H9 (cell line): Measurements from ENCODE around the gene CCDC81. TPM values are rescaled to one million over a fixed set of nuclear protein-coding genes. Genes with fewer than 3 reads are reported as not detected.

Source experiments
- DNase-seq: peaks from one replicate; pipeline ENCODE4 v3.0.0-alpha.2; 2017
- H2AFZ ChIP-seq: one replicate; pipeline ENCODE4 v1.6.1; 2013; ENCODE audit warnings: mild to moderate bottlenecking, low read length, control low read depth, moderate library complexity
- H2AK5ac ChIP-seq: 2 replicates; pipeline ENCODE4 v1.6.1; 2013; ENCODE audit warnings: low read length, control low read depth, mixed read lengths; ENCODE audit not compliant: insufficient read length
- H2BK120ac ChIP-seq: one replicate; pipeline ENCODE4 v1.6.1; 2013; ENCODE audit warnings: low read depth, mild to moderate bottlenecking, low read length, control low read depth, inconsistent platforms; ENCODE audit not compliant: poor library complexity, severe bottlenecking
- H2BK12ac ChIP-seq: 2 replicates; pipeline ENCODE4 v1.6.1; 2013; ENCODE audit warnings: low read length, control low read depth, mixed read lengths, low read depth; ENCODE audit not compliant: insufficient read length
- H2BK15ac ChIP-seq: 2 replicates; pipeline ENCODE4 v1.6.1; 2013; ENCODE audit warnings: low read depth, low read length, control low read depth
- H2BK20ac ChIP-seq: one replicate; pipeline ENCODE4 v1.6.1; 2013; ENCODE audit warnings: low read depth, mild to moderate bottlenecking, low read length, control low read depth, inconsistent platforms; ENCODE audit not compliant: poor library complexity, severe bottlenecking
- H2BK5ac ChIP-seq: 2 replicates; pipeline ENCODE4 v1.6.1; 2013; ENCODE audit warnings: low read length, control low read depth, mixed read lengths; ENCODE audit not compliant: insufficient read length
- H3K14ac ChIP-seq: 2 replicates; pipeline ENCODE4 v1.6.1; 2013; ENCODE audit warnings: low read length, control low read depth; ENCODE audit not compliant: insufficient read depth
- H3K18ac ChIP-seq: 2 replicates; pipeline ENCODE4 v1.6.1; 2013; ENCODE audit warnings: low read depth, mild to moderate bottlenecking, mixed read lengths, low read length, control low read depth; ENCODE audit not compliant: insufficient read length
- H3K23ac ChIP-seq: 2 replicates; pipeline ENCODE4 v1.6.1; 2013; ENCODE audit warnings: low read length, control low read depth, mixed read lengths, low read depth; ENCODE audit not compliant: insufficient read length
- H3K23me2 ChIP-seq: 2 replicates; pipeline ENCODE4 v1.6.1; 2013; ENCODE audit warnings: low read depth, mild to moderate bottlenecking, mixed read lengths, low read length, control low read depth; ENCODE audit not compliant: insufficient read length, poor library complexity, severe bottlenecking
- H3K27ac ChIP-seq: 2 replicates; pipeline ENCODE4 v1.5.1; 2013; ENCODE audit warnings: low read length, control low read depth, mixed read lengths, low read depth; ENCODE audit not compliant: insufficient read length
- H3K27me3 ChIP-seq: 2 replicates; pipeline ENCODE4 v1.6.1; 2013; ENCODE audit warnings: low read length, control low read depth, inconsistent platforms; ENCODE audit not compliant: insufficient read depth
- H3K4ac ChIP-seq: 2 replicates; pipeline ENCODE4 v1.6.1; 2013; ENCODE audit warnings: low read depth, mild to moderate bottlenecking, control low read depth, inconsistent platforms, low read length, moderate library complexity
- H3K4me1 ChIP-seq: 2 replicates; pipeline ENCODE4 v1.6.1; 2013; ENCODE audit warnings: low read length, control low read depth, inconsistent platforms; ENCODE audit not compliant: insufficient read depth
- H3K4me2 ChIP-seq: 2 replicates; pipeline ENCODE4 v1.6.1; 2013; ENCODE audit warnings: low read length, control low read depth, mixed read lengths; ENCODE audit not compliant: insufficient read length, insufficient read depth
- H3K56ac ChIP-seq: 2 replicates; pipeline ENCODE4 v1.6.1; 2013; ENCODE audit warnings: low read depth, mild to moderate bottlenecking, mixed read lengths, low read length, control low read depth; ENCODE audit not compliant: insufficient read length
- H3K79me1 ChIP-seq: 2 replicates; pipeline ENCODE4 v1.6.1; 2013; ENCODE audit warnings: low read depth, mild to moderate bottlenecking, moderate library complexity, low read length, control low read depth, inconsistent platforms; ENCODE audit not compliant: insufficient read depth, poor library complexity, severe bottlenecking
- H3K79me2 ChIP-seq: 2 replicates; pipeline ENCODE4 v1.6.1; 2013; ENCODE audit warnings: low read length, control low read depth, inconsistent platforms; ENCODE audit not compliant: insufficient read depth
- H3K9ac ChIP-seq: 2 replicates; pipeline ENCODE4 v1.6.1; 2013; ENCODE audit warnings: low read length, control low read depth, mixed read lengths; ENCODE audit not compliant: insufficient read length; ENCODE audit errors: extremely low read depth
- H3K9me3 ChIP-seq: one replicate; pipeline ENCODE4 v1.6.1; 2013; ENCODE audit warnings: low read depth, low read length, inconsistent platforms; ENCODE audit not compliant: control insufficient read depth
- H3T11ph ChIP-seq: one replicate; pipeline ENCODE4 v1.6.1; 2013; ENCODE audit warnings: mild to moderate bottlenecking, low read length, control low read depth, inconsistent platforms
- H4K20me1 ChIP-seq: one replicate; pipeline ENCODE4 v1.6.1; 2013; ENCODE audit not compliant: control insufficient read depth, insufficient read length, insufficient read depth
- H4K5ac ChIP-seq: 2 replicates; pipeline ENCODE4 v1.6.1; 2013; ENCODE audit warnings: low read depth, mild to moderate bottlenecking, mixed read lengths, low read length, control low read depth; ENCODE audit not compliant: insufficient read length
- H4K8ac ChIP-seq: replicated peaks from 2 replicates; pipeline ENCODE4 v1.6.1; 2013; ENCODE audit warnings: low read length, control low read depth, mixed read lengths, low read depth; ENCODE audit not compliant: insufficient read length
- H4K91ac ChIP-seq: 2 replicates; pipeline ENCODE4 v1.6.1; 2013; ENCODE audit warnings: low read depth, mild to moderate bottlenecking, moderate library complexity, mixed read lengths, low read length, control low read depth; ENCODE audit not compliant: insufficient read length
- H3K27ac Mint-ChIP-seq, 3 experiments: 2 replicates in 2 of 3; 3 replicates in 1 of 3; pipeline ENCODE4 v1.8.0; 2020 to 2021; ENCODE audit warnings: mixed read lengths in 3 of 3, mild to moderate bottlenecking in 1 of 3, moderate library complexity in 1 of 3
- H3K27me3 Mint-ChIP-seq: 2 replicates; pipeline ENCODE4 v1.8.0; 2021; ENCODE audit warnings: low read depth, mild to moderate bottlenecking, moderate library complexity, mixed read lengths
- H3K36me3 Mint-ChIP-seq, 3 experiments: 2 replicates in 2 of 3; 3 replicates in 1 of 3; pipeline ENCODE4 v1.8.0; 2020 to 2021; ENCODE audit warnings: low read depth in 3 of 3, mixed read lengths in 3 of 3; ENCODE audit not compliant: insufficient read depth in 1 of 3
- H3K4me1 Mint-ChIP-seq, 2 experiments: 2 replicates each; pipeline ENCODE4 v1.8.0; 2020; ENCODE audit warnings: mixed read lengths in 2 of 2
- H3K4me3 Mint-ChIP-seq, 2 experiments: 2 replicates in 1 of 2; 3 replicates in 1 of 2; pipeline ENCODE4 v1.8.0; 2020 to 2021; ENCODE audit warnings: mild to moderate bottlenecking in 2 of 2, mixed read lengths in 2 of 2, moderate library complexity in 1 of 2
- H3K9me3 Mint-ChIP-seq, 2 experiments: 2 replicates in 1 of 2; 3 replicates in 1 of 2; pipeline ENCODE4 v1.8.0; 2020; ENCODE audit warnings: mild to moderate bottlenecking in 2 of 2, mixed read lengths in 2 of 2, moderate library complexity in 1 of 2
- WGBS: extraction: QIAGEN DNeasy Blood & Tissue Kit; methylation state at CpG from one replicate; pipeline ENCODE4 v1.1.7; 2013; ENCODE audit warnings: missing lambda C conversion rate, low lambda C conversion rate, mixed read lengths; ENCODE audit not compliant: insufficient read length; ENCODE audit errors: extremely low coverage; 5-methylcytosine and 5-hydroxymethylcytosine counted together
- total RNA-seq: library from RNA; stranded (reverse); gene quantifications from 2 replicates; pipeline ENCODE4 v1.2.1, GENCODE V29; 2021
- TF ChIP-seq, protein P1 (sequence below): fragments of 200-600 bp; sonication (generic); conservative IDR thresholded peaks from 3 replicates; pipeline ENCODE4 v1.8.0; 2021; ENCODE audit warnings: antibody characterized with exemption, mild to moderate bottlenecking

CCDC81 gene
- total RNA-seq, 1 experiment from 2014 or later, result 0.52 TPM

GRCh38 chr11:86372041-86372440 is 2.6 kb upstream of the CCDC81 start:
- H3T11ph ChIP-seq, result no peak overlapping the region
- no peak overlapping the region for H3K4me2 ChIP-seq
- H3K18ac ChIP-seq, result no peak overlapping the region
- no peaks in the 10 kb centered on the region for H4K20me1 ChIP-seq
- H3K79me1 ChIP-seq, result no peaks in the 10 kb centered on the region
- no peaks in the 10 kb centered on the region for H3K79me2 ChIP-seq
- WGBS, result no CpG with 5 or more reads among the region's 1 CpG
- no peak overlapping the region for H3K27ac Mint-ChIP-seq
- no peak overlapping the region for H2AFZ ChIP-seq
- H2BK12ac ChIP-seq, result no peak overlapping the region
- no peak overlapping the region for H3K23ac ChIP-seq
- no peak overlapping the region for H2BK20ac ChIP-seq
- DNase-seq, result no peak
- H3K56ac ChIP-seq, result no peak overlapping the region
- no peaks in the 10 kb centered on the region for H3K4me1 ChIP-seq
- H3K4me3 Mint-ChIP-seq, result no peak overlapping the region
- H3K4ac ChIP-seq, result no peak overlapping the region
- H2BK120ac ChIP-seq, result no peak overlapping the region
- no peak overlapping the region for H3K27ac ChIP-seq
- no peak overlapping the region for H2AK5ac ChIP-seq
- no peaks in the 10 kb centered on the region for H3K9me3 ChIP-seq
- H3K27me3 ChIP-seq, result no peaks in the 10 kb centered on the region
- no peak overlapping the region for H4K91ac ChIP-seq
- H4K8ac ChIP-seq, result no peak overlapping the region
- no peak overlapping the region for H2BK5ac ChIP-seq
- H2BK15ac ChIP-seq, result no peak overlapping the region
- H3K4me1 Mint-ChIP-seq, result peaks cover 8 to 13% of the 10 kb centered on the region in 2 experiments
- no peaks in the 10 kb centered on the region for H3K23me2 ChIP-seq
- H3K36me3 Mint-ChIP-seq, result peaks cover 0 to 8% (median 8%) of the 10 kb centered on the region in 3 experiments; a peak in 3 of 7 replicates
- no peaks in the 10 kb centered on the region for H3K27me3 Mint-ChIP-seq
- peaks cover 0 to 10% of the 10 kb centered on the region in 2 experiments; a peak in 2 of 5 replicates for H3K9me3 Mint-ChIP-seq
- H3K9ac ChIP-seq, result no peak overlapping the region
- H3K14ac ChIP-seq, result no peak overlapping the region
- TF ChIP-seq, protein P1, sequence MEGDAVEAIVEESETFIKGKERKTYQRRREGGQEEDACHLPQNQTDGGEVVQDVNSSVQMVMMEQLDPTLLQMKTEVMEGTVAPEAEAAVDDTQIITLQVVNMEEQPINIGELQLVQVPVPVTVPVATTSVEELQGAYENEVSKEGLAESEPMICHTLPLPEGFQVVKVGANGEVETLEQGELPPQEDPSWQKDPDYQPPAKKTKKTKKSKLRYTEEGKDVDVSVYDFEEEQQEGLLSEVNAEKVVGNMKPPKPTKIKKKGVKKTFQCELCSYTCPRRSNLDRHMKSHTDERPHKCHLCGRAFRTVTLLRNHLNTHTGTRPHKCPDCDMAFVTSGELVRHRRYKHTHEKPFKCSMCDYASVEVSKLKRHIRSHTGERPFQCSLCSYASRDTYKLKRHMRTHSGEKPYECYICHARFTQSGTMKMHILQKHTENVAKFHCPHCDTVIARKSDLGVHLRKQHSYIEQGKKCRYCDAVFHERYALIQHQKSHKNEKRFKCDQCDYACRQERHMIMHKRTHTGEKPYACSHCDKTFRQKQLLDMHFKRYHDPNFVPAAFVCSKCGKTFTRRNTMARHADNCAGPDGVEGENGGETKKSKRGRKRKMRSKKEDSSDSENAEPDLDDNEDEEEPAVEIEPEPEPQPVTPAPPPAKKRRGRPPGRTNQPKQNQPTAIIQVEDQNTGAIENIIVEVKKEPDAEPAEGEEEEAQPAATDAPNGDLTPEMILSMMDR, result no peak
- no peak overlapping the region for H4K5ac ChIP-seq
